GM12872 (cell line): Measurements from ENCODE around the gene CPNE1.

Experiments used
- TF ChIP-seq, protein P1 (sequence below): IDR thresholded peaks from 3 replicates; pipeline ENCODE4 v1.5.1; 2011; ENCODE audit warnings: low read depth, mild to moderate bottlenecking, low read length, moderate library complexity; ENCODE audit not compliant: insufficient read depth

Gene CPNE1

DNA sequence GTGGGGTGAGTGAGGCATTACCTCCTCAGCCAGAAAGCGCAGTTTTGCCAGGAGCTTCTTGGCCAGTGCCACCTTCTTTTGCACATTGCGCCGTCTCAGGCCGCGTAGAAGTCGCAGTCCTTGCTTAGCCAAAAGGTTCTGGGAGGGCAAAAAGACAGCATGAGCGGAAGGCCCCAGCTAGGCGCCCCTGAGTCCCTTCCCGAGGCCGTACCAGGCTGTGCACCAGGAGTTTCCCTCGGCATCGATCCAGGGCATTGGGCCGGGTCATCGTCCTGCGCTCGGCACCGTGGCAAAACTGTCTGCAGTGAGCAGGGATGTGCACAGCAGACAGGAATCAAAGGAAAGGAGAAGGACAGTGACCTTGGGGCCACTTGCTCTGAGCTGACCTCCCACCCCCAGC, 69.2 kb downstream of the CPNE1 start:
- TF ChIP-seq, protein P1, sequence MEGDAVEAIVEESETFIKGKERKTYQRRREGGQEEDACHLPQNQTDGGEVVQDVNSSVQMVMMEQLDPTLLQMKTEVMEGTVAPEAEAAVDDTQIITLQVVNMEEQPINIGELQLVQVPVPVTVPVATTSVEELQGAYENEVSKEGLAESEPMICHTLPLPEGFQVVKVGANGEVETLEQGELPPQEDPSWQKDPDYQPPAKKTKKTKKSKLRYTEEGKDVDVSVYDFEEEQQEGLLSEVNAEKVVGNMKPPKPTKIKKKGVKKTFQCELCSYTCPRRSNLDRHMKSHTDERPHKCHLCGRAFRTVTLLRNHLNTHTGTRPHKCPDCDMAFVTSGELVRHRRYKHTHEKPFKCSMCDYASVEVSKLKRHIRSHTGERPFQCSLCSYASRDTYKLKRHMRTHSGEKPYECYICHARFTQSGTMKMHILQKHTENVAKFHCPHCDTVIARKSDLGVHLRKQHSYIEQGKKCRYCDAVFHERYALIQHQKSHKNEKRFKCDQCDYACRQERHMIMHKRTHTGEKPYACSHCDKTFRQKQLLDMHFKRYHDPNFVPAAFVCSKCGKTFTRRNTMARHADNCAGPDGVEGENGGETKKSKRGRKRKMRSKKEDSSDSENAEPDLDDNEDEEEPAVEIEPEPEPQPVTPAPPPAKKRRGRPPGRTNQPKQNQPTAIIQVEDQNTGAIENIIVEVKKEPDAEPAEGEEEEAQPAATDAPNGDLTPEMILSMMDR = no peak

DNA sequence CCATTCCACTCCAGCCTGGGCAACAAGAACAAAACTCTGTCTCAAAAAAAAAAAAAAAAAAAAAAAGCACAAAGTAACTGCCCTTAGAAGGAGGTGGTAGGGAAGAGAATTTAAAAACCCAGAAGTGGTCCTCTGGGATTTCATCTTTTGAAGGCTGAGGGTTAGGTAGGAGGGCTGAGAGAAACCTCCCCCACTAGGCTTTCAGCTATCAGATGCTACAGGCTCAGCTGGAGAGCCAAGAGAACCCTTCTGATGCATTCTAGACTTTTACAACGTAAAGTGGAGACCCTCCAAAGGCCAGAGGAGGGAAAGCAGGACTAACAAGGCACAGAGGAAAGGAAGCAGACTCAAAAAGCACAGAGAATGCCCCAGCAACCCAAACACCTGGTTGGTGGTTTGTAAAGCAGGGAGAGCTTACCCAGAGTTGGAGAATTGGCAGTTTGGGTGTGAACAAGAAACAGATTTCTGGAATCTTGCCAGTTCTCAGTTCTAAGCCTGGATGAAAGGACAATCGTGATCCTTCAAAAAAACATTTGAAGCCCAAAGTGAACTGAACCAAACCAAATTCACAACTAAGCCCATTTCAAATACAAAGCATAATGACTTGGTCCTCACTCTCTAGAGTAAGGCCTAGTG, 72.2 kb downstream of the CPNE1 start:
- TF ChIP-seq, protein P1 = no peak

DNA sequence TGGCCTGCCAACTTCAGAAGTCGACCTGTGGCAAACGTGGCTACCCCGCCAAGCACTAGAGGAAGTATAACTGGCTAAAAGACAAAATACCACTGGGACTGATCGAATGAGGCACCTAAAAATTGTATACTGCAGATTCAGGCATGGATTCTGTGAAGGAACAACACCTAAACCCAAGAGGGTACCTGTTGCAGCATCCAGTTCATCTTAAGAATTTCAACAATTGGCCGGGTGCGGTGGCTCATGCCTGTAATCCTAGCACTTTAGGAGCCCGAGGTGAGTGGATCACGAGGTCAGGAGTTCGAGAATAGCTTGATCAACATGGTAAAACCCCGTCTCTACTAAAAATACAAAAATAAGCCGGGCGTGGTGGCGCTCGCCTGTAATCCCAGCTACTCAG, 76.3 kb downstream of the CPNE1 start:
- TF ChIP-seq, protein P1 = no peak

DNA sequence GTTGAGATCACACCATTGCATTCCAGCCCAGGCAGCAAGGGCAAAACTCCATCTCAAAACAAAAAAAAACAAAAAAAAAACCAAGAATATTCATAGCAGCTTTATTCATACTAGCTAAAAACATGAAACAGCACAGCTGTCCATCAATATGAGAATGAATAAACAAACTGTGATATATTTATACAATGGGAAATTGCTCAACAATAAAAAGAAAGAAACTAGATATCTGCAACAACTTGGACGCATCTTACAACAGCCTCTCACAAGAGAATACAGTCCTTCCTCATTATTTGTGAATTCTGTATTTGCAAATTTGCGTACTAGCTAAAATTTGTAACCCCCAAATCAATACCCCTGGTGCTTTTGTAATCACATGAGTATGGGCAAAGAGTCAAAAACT, 77.3 kb downstream of the CPNE1 start:
- TF ChIP-seq, protein P1 = no peak

DNA sequence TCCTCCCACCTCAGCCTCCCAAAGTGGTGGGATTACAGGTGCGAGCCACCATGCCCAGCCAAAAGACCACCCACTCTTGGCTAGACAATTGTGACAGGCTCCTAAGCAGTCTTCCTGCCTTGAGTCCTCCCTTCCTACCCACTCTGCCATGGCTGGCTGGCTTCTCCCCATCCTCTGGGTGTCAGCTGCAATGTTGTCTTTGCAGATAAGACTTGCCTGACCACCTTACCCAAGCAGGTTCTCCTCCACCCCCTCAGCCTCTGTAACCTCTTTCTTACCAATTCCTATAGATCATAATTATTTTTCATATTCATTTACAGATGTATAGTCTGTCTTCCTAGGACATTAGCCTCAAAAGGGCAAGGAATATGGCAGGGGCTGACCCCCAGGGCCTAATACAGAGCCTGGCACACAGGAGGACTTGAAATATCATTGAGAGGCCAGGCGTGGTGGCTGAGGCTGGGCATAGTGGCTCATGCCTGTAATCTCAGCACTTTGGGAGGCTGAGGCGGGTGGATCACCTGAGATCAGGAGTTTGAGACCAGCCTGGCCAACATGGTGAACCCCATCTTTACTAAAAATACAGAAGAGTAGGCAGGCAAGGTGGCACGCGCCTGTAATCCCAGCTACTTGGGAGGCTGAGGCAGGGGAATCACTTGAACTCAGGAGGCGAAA, 77.8 kb downstream of the CPNE1 start:
- TF ChIP-seq, protein P1 = no peak

DNA sequence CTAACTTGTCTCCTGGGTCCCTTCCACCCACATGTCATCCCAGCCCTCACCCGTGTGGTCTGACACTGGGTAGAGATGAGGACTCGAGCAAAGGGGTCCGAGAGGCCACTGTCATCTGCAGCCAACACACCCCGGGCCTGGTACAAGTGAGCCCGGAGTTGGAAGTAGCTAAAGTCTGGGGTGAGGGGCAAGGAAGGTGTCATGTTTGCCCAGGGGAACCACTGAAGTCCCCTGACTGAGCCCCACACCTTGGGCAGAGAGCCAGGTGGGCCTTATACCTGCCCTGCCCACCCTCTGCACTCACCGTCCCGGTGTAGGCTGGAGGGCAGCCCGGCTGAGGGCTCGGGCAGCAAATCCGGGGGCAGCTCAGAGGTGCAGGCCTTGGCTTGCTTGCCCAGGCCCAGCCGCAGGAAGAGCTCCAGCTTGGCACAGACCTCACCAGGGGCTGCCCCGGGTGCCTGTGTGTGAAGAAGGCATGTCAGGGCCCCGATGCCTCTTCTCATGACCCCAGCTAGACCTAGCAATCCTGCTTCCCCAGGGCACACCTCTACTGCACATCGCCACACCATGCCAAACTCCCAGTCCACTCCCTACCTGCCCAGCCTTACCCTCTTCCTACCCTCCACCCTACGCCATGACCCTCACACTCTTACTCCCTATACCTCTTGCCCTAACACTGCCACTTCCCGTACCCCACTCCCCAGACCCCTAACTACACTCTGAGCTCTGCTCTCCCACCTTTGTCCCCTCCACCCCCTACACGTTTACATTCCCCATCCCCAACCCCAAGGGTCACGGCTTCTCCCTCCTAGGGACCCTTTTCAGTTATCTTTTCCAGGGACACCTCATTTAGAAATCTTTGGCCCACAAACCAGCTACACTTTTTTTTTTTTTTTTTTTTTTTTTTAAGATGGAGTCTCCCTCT, 80.8 kb downstream of the CPNE1 start:
- TF ChIP-seq, protein P1 = no peak

DNA sequence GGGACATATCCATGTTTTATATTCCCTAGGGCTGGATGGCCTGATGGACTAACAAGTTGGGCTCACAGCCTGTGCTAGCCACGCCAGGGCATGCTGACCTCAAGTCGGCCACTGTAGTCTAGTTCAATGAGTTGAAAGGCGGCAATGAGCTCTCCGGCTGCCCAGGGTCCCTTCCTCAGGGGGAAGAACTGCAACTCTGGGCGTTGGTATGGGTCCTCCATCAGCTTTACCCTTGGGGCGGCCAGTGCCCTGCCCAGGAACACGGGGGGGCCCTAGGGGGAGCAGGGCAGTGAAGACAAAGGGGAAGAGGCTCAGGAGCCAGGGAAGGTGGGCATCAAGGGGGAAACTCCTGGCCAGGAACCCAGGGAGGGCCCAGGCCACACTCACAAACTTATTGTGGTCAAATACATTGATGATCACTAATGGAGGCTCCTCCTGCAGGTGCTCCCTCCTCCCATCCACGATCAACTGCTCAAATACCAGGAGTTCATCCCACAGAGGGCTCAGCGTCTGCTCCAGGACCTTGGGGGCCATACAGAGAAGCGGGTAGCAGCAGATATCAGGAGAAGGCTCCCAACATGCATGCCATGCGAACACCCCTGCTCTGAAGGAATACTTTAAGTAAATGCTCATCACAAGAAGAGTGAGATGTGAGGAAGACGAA, 81.8 kb downstream of the CPNE1 start:
- TF ChIP-seq, protein P1 = no peak
